Gastrocnemius medialis (tissue), 4 donors: ENCODE results near the gene ARMC6. TPM values are rescaled to one million over a fixed set of nuclear protein-coding genes. Genes with fewer than 3 reads are reported as not detected.

Source experiments
- ATAC-seq, 2 donors: fragments of 150-250 bp; one replicate each; pipeline ENCODE4 v1.9.1; 2016
- DNase-seq, 2 donors: peaks; one replicate each; pipeline ENCODE4 v3.0.0-alpha.2; 2019
- H3K27ac ChIP-seq, 4 donors: fragments of 200-600 bp; sonication (generic); 1 replicate in 1 of 4; 2 replicates in 3 of 4; pipeline ENCODE4 v1.5.1; 2016 to 2018; ENCODE audit warnings: mild to moderate bottlenecking in 2 of 4, moderate library complexity in 1 of 4
- H3K27me3 ChIP-seq, 3 donors: fragments of 200-600 bp; sonication (generic) in 2 of 3; 1 replicate in 1 of 3; 2 replicates in 2 of 3; pipeline versions ENCODE4 v1.5.1 to v1.6.0; 2016 to 2019; ENCODE audit warnings: mild to moderate bottlenecking in 1 of 3, moderate library complexity in 1 of 3
- H3K36me3 ChIP-seq, 2 donors: fragments of 200-600 bp; sonication (generic) in 1 of 2; one replicate each; pipeline ENCODE4 v1.5.1; 2017 to 2018
- H3K4me1 ChIP-seq, 2 donors: fragments of 200-600 bp; sonication (generic) in 1 of 2; one replicate each; pipeline ENCODE4 v1.5.1; 2016 to 2017; ENCODE audit warnings: mild to moderate bottlenecking in 2 of 2
- H3K4me3 ChIP-seq, 4 donors: fragments of 200-600 bp; sonication (generic) in 3 of 4; 1 replicate in 1 of 4; 2 replicates in 3 of 4; pipeline ENCODE4 v1.5.1; 2016 to 2019; ENCODE audit warnings: mild to moderate bottlenecking in 2 of 4
- H3K9me3 ChIP-seq, 3 donors: fragments of 200-600 bp; sonication (generic) in 2 of 3; 1 replicate in 1 of 3; 2 replicates in 2 of 3; pipeline ENCODE4 v1.5.1; 2016 to 2019
- POLR2A ChIP-seq, 2 donors: fragments of 450-650 bp; IDR thresholded peaks; one replicate each; pipeline ENCODE4 v1.6.1; 2017; ENCODE audit warnings: antibody characterized with exemption in 2 of 2, mild to moderate bottlenecking in 2 of 2, moderate library complexity in 2 of 2
- in situ Hi-C, 4 donors: fragments of 200-750 bp; cut with MboI; loops; one replicate each; pipeline versions ENCODE4 v1.15.0 to v1.8.0; 2017; ENCODE audit warnings: low sequenced_read_pairs in 4 of 4
- intact Hi-C: fragments of 100-400 bp; cut with DNase I; formaldehyde crosslinking; loops from one replicate; pipeline ENCODE4 v1.15.1; 2023; ENCODE audit warnings: low total_unique reads
- total RNA-seq, 4 donors: library from RNA; depleted of rRNA; stranded (reverse); fragments of >200 nt; gene quantifications; one replicate each; pipeline versions ENCODE4 v1.1.0 to v1.2.3, GENCODE V29; 2016
- TF ChIP-seq, protein P1 (sequence below), 5 experiments: fragments of 450-650 bp in 3 of 5; fragments of 200-600 bp in 2 of 5; sonication (generic) in 2 of 5; IDR thresholded peaks in 4 of 5; conservative IDR thresholded peaks in 1 of 5; 1 replicate in 4 of 5; 2 replicates in 1 of 5; pipeline ENCODE4 v1.5.1; 2016 to 2019; ENCODE audit warnings: antibody characterized with exemption in 5 of 5, mild to moderate bottlenecking in 3 of 5, moderate library complexity in 3 of 5

The ARMC6 gene
- total RNA-seq, 4 donors from 2014 or later = 18.2 to 35.7 (median 25.2) TPM

DNA sequence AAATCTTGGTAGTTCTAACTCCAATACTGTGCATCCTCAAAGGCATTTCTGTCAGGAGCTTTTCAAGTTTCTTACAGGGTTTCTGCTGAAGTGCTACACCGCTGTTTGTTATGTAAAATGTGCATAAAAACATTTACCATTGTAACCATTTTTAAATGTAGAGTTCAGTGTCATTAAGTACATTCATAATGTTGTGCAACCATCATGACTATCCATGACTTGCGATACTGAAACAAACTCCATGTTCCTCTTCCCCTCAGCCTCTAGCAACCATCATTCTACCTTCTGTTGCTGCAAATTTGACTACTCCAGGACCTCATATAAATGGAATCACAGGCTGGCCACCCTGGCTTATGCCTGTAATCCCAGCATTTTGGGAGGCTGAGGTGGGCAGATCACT lies 16.0 kb downstream of the ARMC6 start:
- ATAC-seq = no peak
- in situ Hi-C loops = no loop called here
- H3K36me3 ChIP-seq = peaks cover 0 to 30% of the 10 kb centered on the region in 2 donors

DNA sequence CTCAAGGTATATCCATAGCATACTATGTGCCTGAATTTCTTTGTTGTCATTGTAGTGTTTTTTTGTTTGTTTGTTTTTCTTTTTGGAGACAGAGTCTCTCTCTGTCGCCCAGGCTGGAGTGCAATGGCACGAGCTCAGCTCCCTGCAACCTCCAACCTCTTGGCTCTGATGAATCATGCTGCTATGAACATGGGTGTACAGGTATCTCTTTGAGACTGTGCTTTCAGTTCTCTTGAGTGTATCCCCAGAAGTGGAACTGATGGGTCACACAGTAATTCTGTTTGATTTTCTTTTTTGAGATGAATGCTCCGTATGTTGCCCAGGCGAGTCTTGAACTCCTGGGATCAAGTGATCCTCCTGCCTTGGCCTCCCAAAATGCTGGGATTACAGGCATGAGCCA lies 16.7 kb downstream of the ARMC6 start:
- Histone ChIP-seq H3K36me3 (peaks cover 0 to 30% of the 10 kb centered on the region in 2 donors), H3K4me1 (peaks cover 0 to 3% of the 10 kb centered on the region in 2 donors), H3K4me3 (no peak overlapping the region), H3K27me3 (no peaks in the 10 kb centered on the region), H3K9me3 (no peaks in the 10 kb centered on the region), H3K27ac (no peak overlapping the region)
- no peak for TF ChIP-seq POLR2A (IDR thresholded peaks at IDR 0.05)
- TF ChIP-seq, protein P1, sequence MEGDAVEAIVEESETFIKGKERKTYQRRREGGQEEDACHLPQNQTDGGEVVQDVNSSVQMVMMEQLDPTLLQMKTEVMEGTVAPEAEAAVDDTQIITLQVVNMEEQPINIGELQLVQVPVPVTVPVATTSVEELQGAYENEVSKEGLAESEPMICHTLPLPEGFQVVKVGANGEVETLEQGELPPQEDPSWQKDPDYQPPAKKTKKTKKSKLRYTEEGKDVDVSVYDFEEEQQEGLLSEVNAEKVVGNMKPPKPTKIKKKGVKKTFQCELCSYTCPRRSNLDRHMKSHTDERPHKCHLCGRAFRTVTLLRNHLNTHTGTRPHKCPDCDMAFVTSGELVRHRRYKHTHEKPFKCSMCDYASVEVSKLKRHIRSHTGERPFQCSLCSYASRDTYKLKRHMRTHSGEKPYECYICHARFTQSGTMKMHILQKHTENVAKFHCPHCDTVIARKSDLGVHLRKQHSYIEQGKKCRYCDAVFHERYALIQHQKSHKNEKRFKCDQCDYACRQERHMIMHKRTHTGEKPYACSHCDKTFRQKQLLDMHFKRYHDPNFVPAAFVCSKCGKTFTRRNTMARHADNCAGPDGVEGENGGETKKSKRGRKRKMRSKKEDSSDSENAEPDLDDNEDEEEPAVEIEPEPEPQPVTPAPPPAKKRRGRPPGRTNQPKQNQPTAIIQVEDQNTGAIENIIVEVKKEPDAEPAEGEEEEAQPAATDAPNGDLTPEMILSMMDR (IDR thresholded peaks at IDR 0.05 in 4 of 5, conservative IDR thresholded peaks at IDR 0.05 in 1 of 5) = no peak
- in situ Hi-C loops (loop anchor here in 3 of 4 donors (5.0 to 10.0 kb wide), 3 partner anchors 85 to 92 kb away; partner anchors contain the start of gene TMEM161A (in 2 of the 3)), intact Hi-C loops (no loop called here)
- ATAC-seq = no peak
- DNase-seq = no peak

More for the DNA sequence above, 16.0 kb downstream of the ARMC6 start:
- no peak for DNase-seq
- Histone ChIP-seq H3K4me3 (no peak overlapping the region), H3K27me3 (no peaks in the 10 kb centered on the region), H3K4me1 (peaks cover 0 to 3% of the 10 kb centered on the region in 2 donors), H3K9me3 (no peaks in the 10 kb centered on the region), H3K27ac (no peak overlapping the region)
- intact Hi-C loops = no loop called here
- no peak for TF ChIP-seq POLR2A (IDR thresholded peaks at IDR 0.05)
- TF ChIP-seq, protein P1 (IDR thresholded peaks at IDR 0.05 in 4 of 5, conservative IDR thresholded peaks at IDR 0.05 in 1 of 5) = no peak

DNA sequence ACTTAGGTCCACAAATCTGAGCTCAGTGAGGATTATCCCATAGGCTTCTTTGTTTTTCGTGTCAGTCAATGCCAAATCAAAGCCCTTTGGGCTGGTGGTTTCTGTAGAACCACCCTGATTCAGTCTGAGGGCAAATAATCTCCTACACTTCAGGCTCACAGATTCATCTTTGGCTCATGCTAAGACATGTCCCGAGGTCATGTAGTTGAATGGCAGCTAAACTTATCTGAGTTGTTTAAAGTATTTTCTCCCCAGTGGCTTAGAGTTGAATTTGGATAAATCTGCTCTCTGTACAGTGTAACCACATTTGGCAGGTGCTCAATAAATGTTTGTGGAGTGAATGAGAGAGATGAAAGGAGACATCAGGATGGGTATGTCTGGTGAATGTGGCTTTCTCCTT lies 17.3 kb downstream of the ARMC6 start:
- no peak for DNase-seq
- Histone ChIP-seq H3K36me3 (peaks cover 0 to 36% of the 10 kb centered on the region in 2 donors), H3K4me3 (no peak overlapping the region), H3K4me1 (peaks cover 0 to 3% of the 10 kb centered on the region in 2 donors), H3K9me3 (no peaks in the 10 kb centered on the region), H3K27me3 (no peaks in the 10 kb centered on the region), H3K27ac (no peak overlapping the region)
- in situ Hi-C loops (loop anchor here in 3 of 4 donors (5.0 to 10.0 kb wide), 3 partner anchors 84 to 92 kb away; partner anchors contain the start of gene TMEM161A (in 2 of the 3)), intact Hi-C loops (no loop called here)
- no peak for TF ChIP-seq POLR2A (IDR thresholded peaks at IDR 0.05)
- ATAC-seq = no peak

DNA sequence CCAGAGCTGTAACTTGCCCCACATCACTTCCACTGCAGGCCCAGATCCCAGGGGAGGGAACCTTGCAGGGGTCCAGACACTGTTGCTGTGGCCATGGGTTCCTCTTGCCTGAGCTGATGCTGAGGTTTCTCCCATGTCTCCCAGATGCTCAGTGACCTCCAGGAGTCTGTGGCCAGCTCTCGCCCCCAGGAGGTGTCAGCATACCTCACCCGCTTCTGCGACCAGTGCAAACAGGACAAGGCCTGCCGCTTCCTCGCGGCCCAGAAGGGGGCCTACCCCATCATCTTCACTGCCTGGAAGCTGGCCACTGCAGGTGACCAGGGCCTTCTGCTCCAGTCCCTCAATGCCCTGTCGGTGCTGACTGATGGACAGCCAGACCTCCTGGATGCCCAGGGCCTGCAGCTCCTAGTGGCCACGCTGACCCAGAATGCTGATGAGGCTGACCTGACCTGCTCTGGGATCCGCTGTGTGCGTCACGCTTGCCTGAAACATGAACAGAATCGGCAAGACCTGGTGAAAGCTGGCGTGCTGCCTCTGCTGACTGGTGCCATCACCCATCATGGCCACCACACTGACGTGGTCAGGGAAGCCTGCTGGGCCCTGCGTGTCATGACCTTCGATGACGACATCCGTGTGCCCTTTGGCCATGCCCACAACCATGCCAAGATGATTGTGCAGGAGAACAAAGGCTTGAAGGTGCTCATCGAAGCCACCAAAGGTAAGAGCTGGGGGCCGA lies 18.2 kb downstream of the ARMC6 start:
- Histone ChIP-seq H3K27ac (no peak overlapping the region), H3K36me3 (peaks cover 0 to 39% of the 10 kb centered on the region in 2 donors), H3K4me3 (no peak overlapping the region), H3K9me3 (no peaks in the 10 kb centered on the region), H3K27me3 (no peaks in the 10 kb centered on the region), H3K4me1 (peaks cover 0 to 3% of the 10 kb centered on the region in 2 donors)
- in situ Hi-C loops (loop anchor here in 3 of 4 donors (5.0 to 10.0 kb wide), 3 partner anchors 83 to 91 kb away; partner anchors contain the start of gene TMEM161A (in 2 of the 3)), intact Hi-C loops (no loop called here)
- ATAC-seq (no peak), DNase-seq (no peak)
- TF ChIP-seq, protein P1 (IDR thresholded peaks at IDR 0.05 in 4 of 5, conservative IDR thresholded peaks at IDR 0.05 in 1 of 5) = no peak
- no peak for TF ChIP-seq POLR2A (IDR thresholded peaks at IDR 0.05)

DNA sequence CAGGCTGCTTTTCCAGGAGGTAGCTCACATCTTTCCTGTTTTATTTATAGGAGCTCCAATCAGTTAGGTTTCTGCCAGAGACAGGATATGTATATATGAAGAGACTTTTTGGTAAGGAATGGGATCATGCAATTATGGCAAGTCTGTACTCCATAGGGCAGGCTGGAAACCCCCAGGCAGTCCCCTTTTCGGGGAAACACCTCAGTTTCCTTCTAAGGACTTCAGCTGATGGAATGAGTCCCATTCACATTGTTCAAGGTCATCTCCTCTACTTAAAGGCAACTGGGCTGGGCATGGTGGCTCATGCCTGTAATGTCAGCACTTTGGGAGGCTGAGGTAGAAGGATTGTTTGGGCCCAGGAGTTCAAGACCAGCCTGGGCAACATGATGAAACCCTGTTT lies 19.5 kb downstream of the ARMC6 start:
- H3K27me3 ChIP-seq = no peaks in the 10 kb centered on the region
- DNase-seq (no peak), ATAC-seq (no peak)
- intact Hi-C loops = loop anchor here (1.0 kb wide), 1 partner anchor 86 kb away; no protein-coding TSS in a partner anchor
- no peak overlapping the region for H3K27ac ChIP-seq
- H3K4me1 ChIP-seq = peaks cover 0 to 3% of the 10 kb centered on the region in 2 donors
- no peak overlapping the region for H3K4me3 ChIP-seq
- no peaks in the 10 kb centered on the region for H3K9me3 ChIP-seq
- in situ Hi-C loops = loop anchor here in 3 of 4 donors (5.0 to 10.0 kb wide), 3 partner anchors 82 to 89 kb away; partner anchors contain the start of gene TMEM161A (in 2 of the 3)
- no peak for TF ChIP-seq POLR2A (IDR thresholded peaks at IDR 0.05)
- TF ChIP-seq, protein P1 (IDR thresholded peaks at IDR 0.05 in 4 of 5, conservative IDR thresholded peaks at IDR 0.05 in 1 of 5) = no peak
- H3K36me3 ChIP-seq = peaks cover 0 to 50% of the 10 kb centered on the region in 2 donors
